HepG2 (cell line): ENCODE data around the gene S100P. TPM values are rescaled to one million over a fixed set of nuclear protein-coding genes. Genes with fewer than 3 reads are reported as not detected.

ENCODE experiments used
- AKNA ChIP-seq: sonication (generic); formaldehyde crosslinking; IDR thresholded peaks from 2 replicates; pipeline ENCODE4 v1.4.0; 2020; ENCODE audit warnings: missing genetic modification reagents, borderline replicate concordance
- CCAR2 ChIP-seq: fragments of 200-400 bp; formaldehyde crosslinking; optimal IDR thresholded peaks from 2 replicates; pipeline ENCODE3; 2018; ENCODE audit warnings: low read depth, mild to moderate bottlenecking, low read length, moderate library complexity
- E2F5 ChIP-seq: sonication (generic); formaldehyde crosslinking; conservative IDR thresholded peaks from 2 replicates; pipeline ENCODE4 v1.4.0; 2020; ENCODE audit warnings: missing genetic modification reagents
- GRHL1 ChIP-seq: sonication (generic); formaldehyde crosslinking; conservative IDR thresholded peaks from 2 replicates; pipeline ENCODE4 v1.8.0; 2022; ENCODE audit warnings: missing genetic modification reagents
- HES4 ChIP-seq: sonication (generic); formaldehyde crosslinking; IDR thresholded peaks from 2 replicates; pipeline ENCODE4 v1.9.0; 2021; ENCODE audit warnings: mild to moderate bottlenecking, missing genetic modification reagents, borderline replicate concordance
- JDP2 ChIP-seq: sonication (generic); formaldehyde crosslinking; IDR thresholded peaks from 2 replicates; pipeline ENCODE4 v1.8.1; 2022; ENCODE audit warnings: missing genetic modification reagents, borderline replicate concordance
- PBX2 ChIP-seq: IDR thresholded peaks from 2 replicates; pipeline ENCODE4 v1.6.1; 2016; ENCODE audit warnings: control low read depth
- RARA ChIP-seq: IDR thresholded peaks from 2 replicates; pipeline ENCODE4 v1.6.1; 2016; ENCODE audit warnings: missing genetic modification reagents, missing compliant biosample characterization
- ZBTB3 ChIP-seq: sonication (generic); formaldehyde crosslinking; IDR thresholded peaks from 2 replicates; pipeline ENCODE4 v1.4.0; 2020; ENCODE audit warnings: low read depth, mild to moderate bottlenecking, moderate library complexity, missing genetic modification reagents, borderline replicate concordance
- ZNF235 ChIP-seq: sonication (generic); formaldehyde crosslinking; IDR thresholded peaks from 2 replicates; pipeline ENCODE4 v1.8.1; 2023; ENCODE audit warnings: mild to moderate bottlenecking, missing genetic modification reagents, borderline replicate concordance
- ZNF251 ChIP-seq: sonication (generic); formaldehyde crosslinking; IDR thresholded peaks from 2 replicates; pipeline ENCODE4 v1.9.0; 2021; ENCODE audit warnings: mild to moderate bottlenecking, missing genetic modification reagents
- ZNF513 ChIP-seq: sonication (generic); formaldehyde crosslinking; conservative IDR thresholded peaks from 2 replicates; pipeline ENCODE4 v1.5.0; 2020; ENCODE audit warnings: missing genetic modification reagents
- ZNF543 ChIP-seq: sonication (generic); formaldehyde crosslinking; IDR thresholded peaks from 2 replicates; pipeline ENCODE4 v1.4.0; 2020; ENCODE audit warnings: mild to moderate bottlenecking, missing genetic modification reagents
- ZNF770 ChIP-seq: sonication (generic); formaldehyde crosslinking; IDR thresholded peaks from 2 replicates; pipeline ENCODE4 v1.5.0; 2020; ENCODE audit warnings: mild to moderate bottlenecking, missing genetic modification reagents
- polyA plus RNA-seq, 8 experiments: library from polyadenylated mRNA; depleted of rRNA in 3 of 8; stranded (reverse) in 7 of 8; unstranded in 1 of 8; fragments of >200 nt; fragmentation: Illumina TruSeq in 4 of 8; extraction: Trizol in 4 of 8; gene quantifications; 2 replicates each; pipeline versions ENCODE4 v1.2.1 to v1.2.3, GENCODE V29; 2011 to 2016; ENCODE audit warnings: low read depth in 4 of 8, missing spikeins in 1 of 8, mixed read lengths in 1 of 8; ENCODE audit not compliant: insufficient read depth in 1 of 8
- total RNA-seq, 5 experiments: library from RNA; depleted of rRNA; stranded (reverse); fragments of >200 nt; fragmentation: Illumina TruSeq; extraction: Trizol; gene quantifications; 2 replicates each; pipeline ENCODE4 v1.2.3, GENCODE V29; 2016; ENCODE audit warnings: low read depth in 1 of 5

S100P gene
- total and polyA plus RNA-seq, 2 of the 13 experiments (the other 11 are each of a cell fraction or from before 2014, with no cell fraction given), result 278 to 1,649 TPM

- TF ChIP-seq AKNA (CRISPR knock-in tag) (0 out of 2 replicates have a peak, but pooled peaks have one; percentile 23), ZBTB3 (no peak), E2F5 (0 out of 2 replicates have a peak, but pooled peaks have one; percentile 26), ZNF770 (0 out of 2 replicates have a peak, but pooled peaks have one; percentile 40), RARA (CRISPR knock-in tag) (no peak; the same call in 1 of the 2 replicates), JDP2 (no peak), ZNF543 (CRISPR knock-in tag) (0 out of 2 replicates have a peak, but pooled peaks have one; percentile 39), ZNF513 (CRISPR knock-in tag) (no peak), HES4 (CRISPR knock-in tag) (peak; percentile 73), GRHL1 (CRISPR knock-in tag) (no peak), ZNF235 (CRISPR knock-in tag) (no peak), PBX2 (CRISPR knock-in tag) (no peak), ZNF251 (CRISPR knock-in tag) (no peak), CCAR2 (no peak)
Observed at GRCh38 chr4:6716018-6716911, 22.6 kb downstream of the S100P start, which contains the start of gene BLOC1S4 (continued).
